ENCODE results near the gene SPNS3. TPM values are rescaled to one million over a fixed set of nuclear protein-coding genes. Genes with fewer than 3 reads are reported as not detected.

SPNS3 gene
- total RNA-seq, 1 experiment from 2014 or later: 15.9 TPM

- BruUV-seq (replicated peaks): no TSS peak
- peaks cover 69% of the 10 kb centered on the region for H3K4me1 ChIP-seq (replicated peaks; ENCODE audit: insufficient read depth)
- no peak for DNase-seq
- peaks cover 6% of the 10 kb centered on the region; the same call in 1 of the 2 replicates for H3K36me3 ChIP-seq (ENCODE audit: low read depth)
- CTCF ChIA-PET: interaction anchor here (0.6 kb wide), 1 partner anchor 226 kb away, joined by 4 read pairs; no protein-coding TSS in a partner anchor
- H4K20me1 ChIP-seq (ENCODE audit: insufficient read depth): peaks cover 13% of the 10 kb centered on the region
- H3F3A ChIP-seq (ENCODE audit: insufficient read depth, low read depth): peaks cover 56% of the 10 kb centered on the region
- H3K9me3 ChIP-seq (ENCODE audit: insufficient read depth, low read depth): no peaks in the 10 kb centered on the region
- H3K4me2 ChIP-seq: peak overlapping the region; percentile 51; the same call in 1 of the 2 replicates
- H2AFZ ChIP-seq: no peak overlapping the region
- POLR2A ChIA-PET (ENCODE audit: unreplicated experiment): no interaction called here
- H3K27ac ChIP-seq: 0 out of 2 replicates have a peak overlapping the region, but pooled peaks have one; percentile 58
- no peak overlapping the region for H3K4me3 ChIP-seq
- H3K27me3 ChIP-seq (ENCODE audit: insufficient read depth, low read depth): no peaks in the 10 kb centered on the region
- H3K9me2 ChIP-seq (ENCODE audit: insufficient read depth): no peaks in the 10 kb centered on the region
- intact Hi-C loops (cut with micrococcal nuclease; ENCODE audit: unreplicated experiment): no loop called here
- H3K79me2 ChIP-seq (ENCODE audit: low read depth): peaks cover 90% of the 10 kb centered on the region
- TF ChIP-seq EZH2 (IDR thresholded peaks at IDR 0.05; ENCODE audit: low read depth) (no peak), CTCF (conservative IDR thresholded peaks at IDR 0.05) (no peak)
Observed at GRCh38 chr17:4502466-4503154, 68.9 kb downstream of the SPNS3 start.

GRCh38 chr17:4503283-4504025 is 69.7 kb downstream of the SPNS3 start:
- ChIA-PET CTCF (interaction anchor here (0.6 kb wide), 1 partner anchor 227 kb away, joined by 4 read pairs; no protein-coding TSS in a partner anchor), POLR2A (ENCODE audit: unreplicated experiment) (no interaction called here)
- H2AFZ ChIP-seq: no peak overlapping the region
- H3K27me3 ChIP-seq (ENCODE audit: insufficient read depth, low read depth): no peaks in the 10 kb centered on the region
- DNase-seq: no peak
- H4K20me1 ChIP-seq (ENCODE audit: insufficient read depth): peaks cover 13% of the 10 kb centered on the region
- H3K79me2 ChIP-seq (ENCODE audit: low read depth): peaks cover 94% of the 10 kb centered on the region
- H3K4me2 ChIP-seq: peak overlapping the region; percentile 51; the same call in 1 of the 2 replicates
- H3K27ac ChIP-seq: peak overlapping the region; percentile 58; the same call in 1 of the 2 replicates
- no peaks in the 10 kb centered on the region for H3K9me3 ChIP-seq (ENCODE audit: insufficient read depth, low read depth)
- TF ChIP-seq EZH2 (IDR thresholded peaks at IDR 0.05; ENCODE audit: low read depth): no peak
- TF ChIP-seq CTCF (conservative IDR thresholded peaks at IDR 0.05): no peak
- H3F3A ChIP-seq (ENCODE audit: insufficient read depth, low read depth): peaks cover 50% of the 10 kb centered on the region
- peaks cover 10% of the 10 kb centered on the region; the same call in 1 of the 2 replicates for H3K36me3 ChIP-seq (ENCODE audit: low read depth)
- H3K9me2 ChIP-seq (ENCODE audit: insufficient read depth): no peaks in the 10 kb centered on the region
- no TSS peak for BruUV-seq (replicated peaks)
- no peak overlapping the region for H3K4me3 ChIP-seq
- intact Hi-C loops (cut with micrococcal nuclease; ENCODE audit: unreplicated experiment): no loop called here
- peaks cover 61% of the 10 kb centered on the region for H3K4me1 ChIP-seq (replicated peaks; ENCODE audit: insufficient read depth)

GRCh38 chr17:4504188-4504587 is 70.4 kb downstream of the SPNS3 start:
- no peak overlapping the region for H3K4me3 ChIP-seq
- TF ChIP-seq CTCF (conservative IDR thresholded peaks at IDR 0.05): no peak
- no peak for TF ChIP-seq EZH2 (IDR thresholded peaks at IDR 0.05; ENCODE audit: low read depth)
- H4K20me1 ChIP-seq (ENCODE audit: insufficient read depth): peaks cover 13% of the 10 kb centered on the region
- H3K36me3 ChIP-seq (ENCODE audit: low read depth): peaks cover 10% of the 10 kb centered on the region; the same call in 1 of the 2 replicates
- no peak overlapping the region for H2AFZ ChIP-seq
- H3K79me2 ChIP-seq (ENCODE audit: low read depth): peaks cover 100% of the 10 kb centered on the region
- peaks cover 55% of the 10 kb centered on the region for H3F3A ChIP-seq (ENCODE audit: insufficient read depth, low read depth)
- ChIA-PET POLR2A (ENCODE audit: unreplicated experiment) (no interaction called here), CTCF (interaction anchor here (0.6 kb wide), 1 partner anchor 10 kb away, joined by 3 read pairs; no protein-coding TSS in a partner anchor)
- H3K9me3 ChIP-seq (ENCODE audit: insufficient read depth, low read depth): no peaks in the 10 kb centered on the region
- no TSS peak for BruUV-seq (replicated peaks)
- DNase-seq: peak; percentile 68 to 79
- no peaks in the 10 kb centered on the region for H3K27me3 ChIP-seq (ENCODE audit: insufficient read depth, low read depth)
- intact Hi-C loops (cut with micrococcal nuclease; ENCODE audit: unreplicated experiment): no loop called here
- H3K9me2 ChIP-seq (ENCODE audit: insufficient read depth): no peaks in the 10 kb centered on the region
- peak overlapping the region; percentile 51 for H3K4me2 ChIP-seq
- H3K27ac ChIP-seq: peak overlapping the region; percentile 58
- H3K4me1 ChIP-seq (replicated peaks; ENCODE audit: insufficient read depth): peaks cover 61% of the 10 kb centered on the region
